ENCODE measurements around the gene REEP5. TPM values are rescaled to one million over a fixed set of nuclear protein-coding genes. Genes with fewer than 3 reads are reported as not detected.

REEP5 gene
- total RNA-seq, 4 donors from 2014 or later, result 25.5 to 60.8 (median 36.1) TPM

DNA sequence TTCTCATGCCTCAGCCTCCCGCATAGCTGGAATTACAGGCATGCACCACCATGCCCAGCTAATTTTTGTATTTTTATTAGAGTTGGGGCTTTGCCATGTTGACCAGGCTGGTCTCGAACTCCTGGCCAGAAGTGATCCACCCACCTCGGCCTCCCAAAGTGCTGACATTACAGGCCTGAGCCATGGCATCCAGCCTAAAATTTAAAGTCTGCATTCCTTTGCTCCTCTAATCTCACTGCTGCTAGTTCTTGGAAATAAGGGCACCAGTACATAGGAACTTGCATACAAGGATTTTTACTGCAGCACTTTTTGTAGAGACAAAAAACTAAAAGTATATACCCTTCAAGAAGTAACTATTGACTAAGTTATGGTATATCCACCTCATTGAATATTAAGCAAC lies 34.6 kb upstream of the REEP5 start:
- no peaks in the 10 kb centered on the region for H3K9me3 ChIP-seq
- no peak overlapping the region for H3K4me3 ChIP-seq
- H3K27me3 ChIP-seq, result no peaks in the 10 kb centered on the region
- intact Hi-C loops (cut with DNase I), result no loop called here
- H3K27ac ChIP-seq, result no peak overlapping the region
- TF ChIP-seq CTCF (IDR thresholded peaks at IDR 0.05), result no peak
- TF ChIP-seq POLR2A (IDR thresholded peaks at IDR 0.05), result no peak
- H3K4me1 ChIP-seq, result peaks cover 4 to 31% (median 20%) of the 10 kb centered on the region in 3 donors
- WGBS, 2 donors, result 52 to 69% methylated on average over 3 of the region's 3 CpGs
- no peaks in the 10 kb centered on the region for H3K36me3 ChIP-seq
- no peak for DNase-seq

GRCh38 chr5:112951124-112951702 lies 29.2 kb upstream of the REEP5 start:
- Histone ChIP-seq H3K27me3 (peaks cover 0 to 9% (median 0%) of the 10 kb centered on the region in 4 donors), H3K36me3 (no peaks in the 10 kb centered on the region), H3K9me3 (no peaks in the 10 kb centered on the region), H3K4me3 (no peak overlapping the region), H3K27ac (no peak overlapping the region), H3K4me1 (no peaks in the 10 kb centered on the region)
- intact Hi-C loops (cut with DNase I), result no loop called here
- no peak for DNase-seq
- no peak for TF ChIP-seq CTCF (IDR thresholded peaks at IDR 0.05)
- 83 to 85% methylated on average over 10 to 12 of the region's 12 CpGs for whole genome bisulfite sequencing, 2 donors

GRCh38 chr5:112948458-112948857 lies 26.4 kb upstream of the REEP5 start:
- intact Hi-C loops (cut with DNase I), result no loop called here
- no peaks in the 10 kb centered on the region for H3K36me3 ChIP-seq
- H3K4me1 ChIP-seq, result no peaks in the 10 kb centered on the region
- no peak for DNase-seq
- H3K4me3 ChIP-seq, result no peak overlapping the region
- H3K27ac ChIP-seq, result no peak overlapping the region
- peaks cover 0 to 9% (median 0%) of the 10 kb centered on the region in 4 donors for H3K27me3 ChIP-seq
- WGBS, 2 donors, result 88 to 92% methylated on average over 1 of the region's 1 CpG
- H3K9me3 ChIP-seq, result no peaks in the 10 kb centered on the region
- TF ChIP-seq CTCF (IDR thresholded peaks at IDR 0.05) (no peak), POLR2A (IDR thresholded peaks at IDR 0.05) (no peak)

DNA sequence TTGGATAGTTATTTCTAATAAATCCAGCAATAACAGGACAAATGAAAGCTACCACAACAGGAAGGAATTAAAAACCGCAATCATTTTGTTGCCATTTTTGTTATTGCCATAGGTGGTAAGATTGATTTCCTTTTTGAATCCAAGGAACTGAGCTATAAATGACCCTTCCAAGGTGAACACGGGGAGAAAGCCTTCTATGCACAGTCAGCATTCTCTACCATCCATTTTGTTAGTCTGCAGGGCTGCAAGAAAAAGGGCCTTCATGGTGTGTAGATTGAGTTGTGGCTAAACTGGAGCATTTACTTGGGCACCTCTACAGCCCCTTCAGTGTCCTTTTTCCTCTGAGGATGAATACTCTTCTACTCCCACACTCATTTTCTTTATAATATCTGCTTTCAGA lies 18.6 kb upstream of the REEP5 start:
- intact Hi-C loops (cut with DNase I), result no loop called here
- H3K9me3 ChIP-seq, result no peaks in the 10 kb centered on the region
- no peaks in the 10 kb centered on the region for H3K4me1 ChIP-seq
- no peaks in the 10 kb centered on the region for H3K36me3 ChIP-seq
- H3K4me3 ChIP-seq, result no peak overlapping the region
- no peaks in the 10 kb centered on the region for H3K27me3 ChIP-seq
- TF ChIP-seq POLR2A (IDR thresholded peaks at IDR 0.05) (no peak), CTCF (IDR thresholded peaks at IDR 0.05) (no peak)
- 68 to 79% methylated on average over 2 of the region's 2 CpGs for WGBS, 2 donors
- DNase-seq, result no peak
- no peak overlapping the region for H3K27ac ChIP-seq

- Histone ChIP-seq H3K4me3 (no peak overlapping the region), H3K27me3 (no peaks in the 10 kb centered on the region), H3K27ac (no peak overlapping the region), H3K4me1 (no peaks in the 10 kb centered on the region), H3K36me3 (no peaks in the 10 kb centered on the region), H3K9me3 (no peaks in the 10 kb centered on the region)
- no peak for TF ChIP-seq CTCF (IDR thresholded peaks at IDR 0.05)
- no peak for TF ChIP-seq POLR2A (IDR thresholded peaks at IDR 0.05)
- intact Hi-C loops (cut with DNase I), result no loop called here
- 87 to 92% methylated on average over 8 of the region's 8 CpGs for WGBS, 2 donors
- no peak for DNase-seq
Observed at GRCh38 chr5:112938286-112938685, 16.3 kb upstream of the REEP5 start.

Data from esophagus squamous epithelium (tissue), 5 donors.